ENCODE measurements around the gene EGF.
"Not testable (repeated sequence)": the region's sequence is repeated elsewhere in the genome, so short reads cannot be mapped to it uniquely, and the experiment has no call there.

The EGF gene

DNA sequence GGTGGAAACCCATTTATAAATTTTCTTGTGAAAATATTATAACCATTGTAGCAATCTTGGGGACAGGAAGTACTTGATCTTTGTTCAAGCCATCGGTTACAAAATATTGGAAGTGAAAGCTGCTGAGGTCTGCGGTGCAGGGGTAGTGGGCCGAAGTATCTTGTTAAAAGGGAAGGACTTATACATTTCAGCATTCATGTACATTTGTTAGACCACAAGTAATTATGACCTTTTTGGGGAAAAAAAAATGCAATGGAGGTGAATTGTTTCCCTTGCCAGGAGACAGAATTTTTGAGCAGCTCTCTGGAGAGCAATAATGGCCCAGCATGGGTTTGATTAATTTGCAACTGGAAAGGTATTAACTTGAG is 121.3 kb downstream of the EGF start:
- ChIA-PET POLR2A (no interaction called here), CTCF (interaction anchor here (0.6 kb wide), 1 partner anchor 29 kb away, joined by 4 read pairs; no protein-coding TSS in a partner anchor)
- H3K4me1 ChIP-seq (ENCODE audit: control insufficient read depth, insufficient read depth, low read length): no peaks in the 10 kb centered on the region
- no peak overlapping the region for H3K27ac ChIP-seq (ENCODE audit: extremely low read depth, low read depth, low read length)
- TF ChIP-seq FEZF1 (tag by site-specific recombination; IDR thresholded peaks at IDR 0.05): no peak
- TF ChIP-seq ZNF214 (tag by site-specific recombination; IDR thresholded peaks at IDR 0.05; ENCODE audit: borderline replicate concordance): no peak
- TF ChIP-seq, protein P1, sequence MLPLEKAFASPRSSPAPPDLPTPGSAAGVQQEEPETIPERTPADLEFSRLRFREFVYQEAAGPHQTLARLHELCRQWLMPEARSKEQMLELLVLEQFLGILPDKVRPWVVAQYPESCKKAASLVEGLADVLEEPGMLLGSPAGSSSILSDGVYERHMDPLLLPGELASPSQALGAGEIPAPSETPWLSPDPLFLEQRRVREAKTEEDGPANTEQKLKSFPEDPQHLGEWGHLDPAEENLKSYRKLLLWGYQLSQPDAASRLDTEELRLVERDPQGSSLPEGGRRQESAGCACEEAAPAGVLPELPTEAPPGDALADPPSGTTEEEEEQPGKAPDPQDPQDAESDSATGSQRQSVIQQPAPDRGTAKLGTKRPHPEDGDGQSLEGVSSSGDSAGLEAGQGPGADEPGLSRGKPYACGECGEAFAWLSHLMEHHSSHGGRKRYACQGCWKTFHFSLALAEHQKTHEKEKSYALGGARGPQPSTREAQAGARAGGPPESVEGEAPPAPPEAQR (tag by site-specific recombination; IDR thresholded peaks at IDR 0.05): no peak
- TF ChIP-seq SP7 (tag by site-specific recombination; IDR thresholded peaks at IDR 0.05): no peak
- no peak for TF ChIP-seq ZBTB21 (tag by site-specific recombination; IDR thresholded peaks at IDR 0.05)
- TF ChIP-seq RBAK (tag by site-specific recombination; IDR thresholded peaks at IDR 0.05): no peak
- TF ChIP-seq KLF9 (tag by site-specific recombination; IDR thresholded peaks at IDR 0.05; ENCODE audit: low read depth): no peak
- TF ChIP-seq ZNF48 (tag by site-specific recombination; IDR thresholded peaks at IDR 0.05): no peak
- TF ChIP-seq, protein P2, sequence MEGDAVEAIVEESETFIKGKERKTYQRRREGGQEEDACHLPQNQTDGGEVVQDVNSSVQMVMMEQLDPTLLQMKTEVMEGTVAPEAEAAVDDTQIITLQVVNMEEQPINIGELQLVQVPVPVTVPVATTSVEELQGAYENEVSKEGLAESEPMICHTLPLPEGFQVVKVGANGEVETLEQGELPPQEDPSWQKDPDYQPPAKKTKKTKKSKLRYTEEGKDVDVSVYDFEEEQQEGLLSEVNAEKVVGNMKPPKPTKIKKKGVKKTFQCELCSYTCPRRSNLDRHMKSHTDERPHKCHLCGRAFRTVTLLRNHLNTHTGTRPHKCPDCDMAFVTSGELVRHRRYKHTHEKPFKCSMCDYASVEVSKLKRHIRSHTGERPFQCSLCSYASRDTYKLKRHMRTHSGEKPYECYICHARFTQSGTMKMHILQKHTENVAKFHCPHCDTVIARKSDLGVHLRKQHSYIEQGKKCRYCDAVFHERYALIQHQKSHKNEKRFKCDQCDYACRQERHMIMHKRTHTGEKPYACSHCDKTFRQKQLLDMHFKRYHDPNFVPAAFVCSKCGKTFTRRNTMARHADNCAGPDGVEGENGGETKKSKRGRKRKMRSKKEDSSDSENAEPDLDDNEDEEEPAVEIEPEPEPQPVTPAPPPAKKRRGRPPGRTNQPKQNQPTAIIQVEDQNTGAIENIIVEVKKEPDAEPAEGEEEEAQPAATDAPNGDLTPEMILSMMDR (tag by site-specific recombination; IDR thresholded peaks at IDR 0.05): no peak
- no peak for TF ChIP-seq ZNF114 (tag by site-specific recombination; IDR thresholded peaks at IDR 0.05)
- TF ChIP-seq ZNF350 (tag by site-specific recombination; IDR thresholded peaks at IDR 0.05): no peak
- no peak for TF ChIP-seq ZNF621 (tag by site-specific recombination; IDR thresholded peaks at IDR 0.05)
- TF ChIP-seq ZBTB8A (tag by site-specific recombination; IDR thresholded peaks at IDR 0.05): no peak
- TF ChIP-seq ZNF792 (tag by site-specific recombination; IDR thresholded peaks at IDR 0.05): no peak
- TF ChIP-seq, protein P3, sequence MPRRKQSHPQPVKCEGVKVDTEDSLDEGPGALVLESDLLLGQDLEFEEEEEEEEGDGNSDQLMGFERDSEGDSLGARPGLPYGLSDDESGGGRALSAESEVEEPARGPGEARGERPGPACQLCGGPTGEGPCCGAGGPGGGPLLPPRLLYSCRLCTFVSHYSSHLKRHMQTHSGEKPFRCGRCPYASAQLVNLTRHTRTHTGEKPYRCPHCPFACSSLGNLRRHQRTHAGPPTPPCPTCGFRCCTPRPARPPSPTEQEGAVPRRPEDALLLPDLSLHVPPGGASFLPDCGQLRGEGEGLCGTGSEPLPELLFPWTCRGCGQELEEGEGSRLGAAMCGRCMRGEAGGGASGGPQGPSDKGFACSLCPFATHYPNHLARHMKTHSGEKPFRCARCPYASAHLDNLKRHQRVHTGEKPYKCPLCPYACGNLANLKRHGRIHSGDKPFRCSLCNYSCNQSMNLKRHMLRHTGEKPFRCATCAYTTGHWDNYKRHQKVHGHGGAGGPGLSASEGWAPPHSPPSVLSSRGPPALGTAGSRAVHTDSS (tag by site-specific recombination; IDR thresholded peaks at IDR 0.05): no peak
- no peak for TF ChIP-seq ZNF169 (tag by site-specific recombination; IDR thresholded peaks at IDR 0.05)
- H3K36me3 ChIP-seq (ENCODE audit: control insufficient read depth in 2 of 2, insufficient read depth in 1 of 2, low read length in 2 of 2): no peaks in the 10 kb centered on the region
- no peak overlapping the region for H3K4me3 ChIP-seq (ENCODE audit: low read depth, low read length)
- H3K9me3 ChIP-seq (ENCODE audit: control insufficient read depth, insufficient read depth, low read depth, low read length): no peaks in the 10 kb centered on the region

- not testable (repeated sequence) for H3K4me1 ChIP-seq (ENCODE audit: control insufficient read depth, insufficient read depth, low read length)
These were observed 126.5 kb downstream of the EGF start for GRCh38 chr4:110039164-110039563.

DNA sequence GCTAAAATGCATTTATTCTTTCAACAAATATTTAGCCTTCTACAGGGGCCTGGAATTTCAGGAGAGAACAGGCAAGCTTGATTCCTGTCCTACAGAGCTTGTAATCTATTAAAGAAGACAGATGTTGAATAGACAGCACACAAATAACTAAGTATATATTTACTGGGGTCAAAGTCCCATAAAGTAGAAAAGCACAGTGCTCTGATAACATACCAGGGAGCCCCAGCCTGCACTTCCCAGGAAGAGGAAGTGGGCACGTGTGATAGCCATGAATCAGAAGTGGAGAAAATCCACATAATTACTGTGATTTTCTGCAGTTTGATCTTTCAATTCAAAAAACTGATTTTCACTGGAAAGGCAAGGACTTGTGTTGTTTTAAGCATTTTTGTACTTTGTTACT is 129.1 kb downstream of the EGF start:
- no peaks in the 10 kb centered on the region for H3K4me1 ChIP-seq (ENCODE audit: control insufficient read depth, insufficient read depth, low read length)
- no peak overlapping the region for H3K4me3 ChIP-seq (ENCODE audit: low read depth, low read length)
- no peaks in the 10 kb centered on the region for H3K9me3 ChIP-seq (ENCODE audit: control insufficient read depth, insufficient read depth, low read depth, low read length)
- no peak overlapping the region for H3K27ac ChIP-seq (ENCODE audit: extremely low read depth, low read depth, low read length)
- TF ChIP-seq ZNF623 (tag by site-specific recombination; IDR thresholded peaks at IDR 0.05) (no peak), GLIS2 (tag by site-specific recombination; IDR thresholded peaks at IDR 0.05) (no peak), ZNF580 (tag by site-specific recombination; IDR thresholded peaks at IDR 0.05) (no peak), ZNF610 (tag by site-specific recombination; IDR thresholded peaks at IDR 0.05; ENCODE audit: borderline replicate concordance) (no peak), ZNF202 (tag by site-specific recombination; IDR thresholded peaks at IDR 0.05; ENCODE audit: borderline replicate concordance) (no peak), ZNF560 (tag by site-specific recombination; IDR thresholded peaks at IDR 0.05; ENCODE audit: borderline replicate concordance) (no peak), ZNF394 (tag by site-specific recombination; IDR thresholded peaks at IDR 0.05; ENCODE audit: borderline replicate concordance) (no peak), ZNF121 (tag by site-specific recombination; IDR thresholded peaks at IDR 0.05) (no peak), ZNF624 (tag by site-specific recombination; IDR thresholded peaks at IDR 0.05) (no peak), SP2 (tag by site-specific recombination; IDR thresholded peaks at IDR 0.05) (no peak)
- TF ChIP-seq, protein P2 (tag by site-specific recombination; IDR thresholded peaks at IDR 0.05): no peak
- CTCF ChIA-PET: no interaction called here
- POLR2A ChIA-PET: no interaction called here
- no peaks in the 10 kb centered on the region for H3K36me3 ChIP-seq (ENCODE audit: control insufficient read depth in 2 of 2, insufficient read depth in 1 of 2, low read length in 2 of 2)

More at GRCh38 chr4:110039164-110039563, 126.5 kb downstream of the EGF start:
- H3K4me3 ChIP-seq (ENCODE audit: low read depth, low read length); H3K9me3 ChIP-seq (ENCODE audit: control insufficient read depth, insufficient read depth, low read depth, low read length); H3K27ac ChIP-seq (ENCODE audit: extremely low read depth, low read depth, low read length); POLR2A ChIA-PET; H3K36me3 ChIP-seq (ENCODE audit: control insufficient read depth in 2 of 2, insufficient read depth in 1 of 2, low read length in 2 of 2): not testable (repeated sequence)
- CTCF ChIA-PET: interaction anchor here (1.1 to 1.7 kb wide), 2 partner anchors 10 to 12 kb away, joined by 4 to 8 read pairs; no protein-coding TSS in a partner anchor
